Right atrium auricular region (tissue), 2 donors: ENCODE measurements around the gene TICAM1. TPM values are rescaled to one million over a fixed set of nuclear protein-coding genes. Genes with fewer than 3 reads are reported as not detected.

ENCODE experiments used
- DNase-seq: peaks from one replicate; pipeline ENCODE4 v3.0.0-alpha.2; 2019; ENCODE audit warnings: low spot score
- H3K27ac ChIP-seq, 2 donors: fragments of 200-600 bp; sonication (generic); 1 replicate in 1 of 2; 2 replicates in 1 of 2; pipeline ENCODE4 v1.5.1; 2016 to 2019
- H3K27me3 ChIP-seq, 2 donors: fragments of 200-600 bp; sonication (generic); one replicate each; pipeline versions ENCODE4 v1.5.1 to v1.6.0; 2017 to 2019
- H3K36me3 ChIP-seq: fragments of 200-600 bp; sonication (generic); one replicate; pipeline ENCODE4 v1.5.1; 2016
- H3K4me1 ChIP-seq, 2 donors: fragments of 200-600 bp; sonication (generic); one replicate each; pipeline versions ENCODE4 v1.5.1 to v1.6.0; 2017 to 2019
- H3K4me3 ChIP-seq, 2 donors: fragments of 200-600 bp; sonication (generic); 1 replicate in 1 of 2; 2 replicates in 1 of 2; pipeline ENCODE4 v1.5.1; 2017 to 2019; ENCODE audit warnings: mild to moderate bottlenecking in 1 of 2, moderate library complexity in 1 of 2
- H3K9me3 ChIP-seq, 2 donors: fragments of 200-600 bp; sonication (generic); one replicate each; pipeline ENCODE4 v1.5.1; 2019
- total RNA-seq, 2 donors: library from RNA; depleted of rRNA; stranded (reverse); fragments of >200 nt; gene quantifications; one replicate each; pipeline ENCODE4 v1.1.0, GENCODE V29; 2016
- TF ChIP-seq, protein P1 (sequence below), 2 donors: fragments of 200-600 bp; sonication (generic); IDR thresholded peaks; one replicate each; pipeline ENCODE4 v1.5.1; 2019; ENCODE audit warnings: antibody characterized with exemption in 2 of 2

The TICAM1 gene
- total RNA-seq, 2 donors from 2014 or later, result 3.0 to 7.6 TPM

DNA sequence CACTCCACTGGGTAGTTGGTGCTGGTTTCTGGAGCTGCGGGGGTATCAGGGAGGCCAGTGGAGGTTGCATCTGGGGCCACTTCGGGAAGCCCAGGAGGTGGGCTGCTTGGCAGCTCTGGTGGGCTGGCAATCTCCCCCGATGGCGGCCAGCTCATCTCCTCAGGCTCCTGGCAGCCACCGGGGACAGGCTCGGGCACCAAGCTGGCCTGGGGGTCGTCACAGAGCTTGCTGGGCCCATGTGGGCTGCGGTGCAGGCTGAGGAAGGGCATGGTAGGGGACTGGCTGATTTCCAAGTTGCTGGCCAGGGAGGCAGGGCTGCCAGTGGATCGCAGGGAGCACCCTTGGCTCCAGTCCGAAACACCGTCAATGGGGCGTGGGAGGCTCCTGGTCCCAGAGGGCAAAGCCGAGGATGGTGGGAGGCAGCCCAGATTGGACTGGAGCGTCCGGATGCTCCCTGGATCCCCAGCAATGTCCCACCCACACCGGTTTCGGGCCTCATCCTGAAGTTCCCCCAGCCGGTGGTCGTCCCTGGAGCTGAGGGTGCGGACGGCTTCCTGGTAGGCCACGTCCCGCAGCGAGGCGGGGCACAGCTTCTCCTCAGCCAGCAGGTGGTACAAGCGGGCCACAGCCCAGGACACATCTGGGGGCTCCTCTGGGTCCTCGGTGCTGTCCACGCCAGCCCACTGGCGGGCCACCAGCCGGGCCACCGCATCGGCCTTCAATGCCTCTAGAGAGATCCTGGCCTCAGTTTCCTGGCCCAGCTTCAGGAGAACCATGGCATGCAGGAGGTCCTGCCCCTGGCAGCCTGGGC is 13.8 kb downstream of the TICAM1 start:
- DNase-seq, result no peak
- Histone ChIP-seq H3K36me3 (peaks cover 16% of the 10 kb centered on the region), H3K9me3 (no peaks in the 10 kb centered on the region), H3K27me3 (no peaks in the 10 kb centered on the region), H3K4me1 (peaks cover 0 to 22% of the 10 kb centered on the region in 2 donors), H3K27ac (no peak overlapping the region), H3K4me3 (no peak overlapping the region)
- TF ChIP-seq, protein P1, sequence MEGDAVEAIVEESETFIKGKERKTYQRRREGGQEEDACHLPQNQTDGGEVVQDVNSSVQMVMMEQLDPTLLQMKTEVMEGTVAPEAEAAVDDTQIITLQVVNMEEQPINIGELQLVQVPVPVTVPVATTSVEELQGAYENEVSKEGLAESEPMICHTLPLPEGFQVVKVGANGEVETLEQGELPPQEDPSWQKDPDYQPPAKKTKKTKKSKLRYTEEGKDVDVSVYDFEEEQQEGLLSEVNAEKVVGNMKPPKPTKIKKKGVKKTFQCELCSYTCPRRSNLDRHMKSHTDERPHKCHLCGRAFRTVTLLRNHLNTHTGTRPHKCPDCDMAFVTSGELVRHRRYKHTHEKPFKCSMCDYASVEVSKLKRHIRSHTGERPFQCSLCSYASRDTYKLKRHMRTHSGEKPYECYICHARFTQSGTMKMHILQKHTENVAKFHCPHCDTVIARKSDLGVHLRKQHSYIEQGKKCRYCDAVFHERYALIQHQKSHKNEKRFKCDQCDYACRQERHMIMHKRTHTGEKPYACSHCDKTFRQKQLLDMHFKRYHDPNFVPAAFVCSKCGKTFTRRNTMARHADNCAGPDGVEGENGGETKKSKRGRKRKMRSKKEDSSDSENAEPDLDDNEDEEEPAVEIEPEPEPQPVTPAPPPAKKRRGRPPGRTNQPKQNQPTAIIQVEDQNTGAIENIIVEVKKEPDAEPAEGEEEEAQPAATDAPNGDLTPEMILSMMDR (IDR thresholded peaks at IDR 0.05), result no peak

DNA sequence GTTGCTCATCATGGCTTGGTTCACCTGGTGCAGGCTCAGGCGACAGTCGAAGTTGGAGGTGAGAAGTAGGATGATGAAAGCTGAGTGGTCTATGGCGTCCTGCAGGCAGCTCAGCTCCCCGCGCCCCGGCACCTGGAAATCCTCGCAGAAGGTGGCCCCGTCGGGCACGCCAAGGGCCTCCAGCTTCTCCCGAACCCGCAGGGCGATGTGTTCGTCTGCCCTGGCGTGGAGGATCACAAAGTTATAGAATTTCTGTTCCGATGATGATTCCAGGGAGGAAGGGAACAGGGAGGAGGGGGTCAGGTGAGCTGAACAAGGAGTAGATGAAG is 14.6 kb downstream of the TICAM1 start:
- H3K9me3 ChIP-seq, result no peaks in the 10 kb centered on the region
- no peak for DNase-seq
- H3K27me3 ChIP-seq, result no peaks in the 10 kb centered on the region
- TF ChIP-seq, protein P1 (IDR thresholded peaks at IDR 0.05), result no peak
- H3K27ac ChIP-seq, result no peak overlapping the region
- peaks cover 16% of the 10 kb centered on the region for H3K36me3 ChIP-seq
- H3K4me3 ChIP-seq, result no peak overlapping the region
- H3K4me1 ChIP-seq, result peaks cover 0 to 23% of the 10 kb centered on the region in 2 donors

DNA sequence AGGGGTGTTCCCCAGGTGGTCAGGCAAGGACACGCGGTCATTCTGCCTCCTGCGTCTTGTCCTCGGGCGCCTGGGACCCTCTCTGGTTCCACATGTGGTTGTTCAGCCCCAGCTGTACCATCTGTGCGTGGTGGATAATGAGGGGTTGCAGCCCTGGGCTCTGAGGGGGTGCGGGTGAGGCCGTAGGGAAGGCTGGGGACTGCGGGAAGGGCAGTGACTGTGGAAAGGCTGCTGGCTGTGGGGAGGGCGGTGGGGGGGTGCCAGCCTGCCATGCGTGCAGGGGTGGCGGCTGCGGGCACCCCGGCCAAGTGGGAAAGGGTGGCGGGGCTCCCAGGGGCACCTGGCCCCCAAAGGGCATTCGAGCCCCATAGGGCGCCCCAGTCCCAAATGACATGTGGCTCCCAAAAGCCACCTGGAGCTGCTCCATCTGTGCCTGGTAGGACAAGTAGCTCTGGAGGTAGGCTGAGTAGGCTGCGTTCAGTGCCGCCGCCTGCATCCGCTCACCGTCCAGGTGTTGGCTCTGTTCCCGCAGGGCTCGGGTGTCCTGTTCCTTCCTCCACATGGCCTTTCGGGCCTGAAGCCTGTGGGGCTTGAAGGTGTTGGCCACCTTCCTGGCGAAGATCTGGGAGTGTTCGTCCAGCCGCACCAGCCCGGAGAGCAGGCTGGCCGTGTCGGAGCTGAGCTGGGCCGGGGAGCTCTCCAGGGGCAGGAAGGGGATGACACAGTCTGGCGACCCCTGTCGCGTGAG is 15.1 kb downstream of the TICAM1 start:
- peaks cover 0 to 23% of the 10 kb centered on the region in 2 donors for H3K4me1 ChIP-seq
- H3K27me3 ChIP-seq, result no peaks in the 10 kb centered on the region
- TF ChIP-seq, protein P1 (IDR thresholded peaks at IDR 0.05), result no peak
- DNase-seq, result no peak
- H3K36me3 ChIP-seq, result peaks cover 16% of the 10 kb centered on the region
- H3K9me3 ChIP-seq, result no peaks in the 10 kb centered on the region
- H3K27ac ChIP-seq, result no peak overlapping the region
- H3K4me3 ChIP-seq, result no peak overlapping the region

DNA sequence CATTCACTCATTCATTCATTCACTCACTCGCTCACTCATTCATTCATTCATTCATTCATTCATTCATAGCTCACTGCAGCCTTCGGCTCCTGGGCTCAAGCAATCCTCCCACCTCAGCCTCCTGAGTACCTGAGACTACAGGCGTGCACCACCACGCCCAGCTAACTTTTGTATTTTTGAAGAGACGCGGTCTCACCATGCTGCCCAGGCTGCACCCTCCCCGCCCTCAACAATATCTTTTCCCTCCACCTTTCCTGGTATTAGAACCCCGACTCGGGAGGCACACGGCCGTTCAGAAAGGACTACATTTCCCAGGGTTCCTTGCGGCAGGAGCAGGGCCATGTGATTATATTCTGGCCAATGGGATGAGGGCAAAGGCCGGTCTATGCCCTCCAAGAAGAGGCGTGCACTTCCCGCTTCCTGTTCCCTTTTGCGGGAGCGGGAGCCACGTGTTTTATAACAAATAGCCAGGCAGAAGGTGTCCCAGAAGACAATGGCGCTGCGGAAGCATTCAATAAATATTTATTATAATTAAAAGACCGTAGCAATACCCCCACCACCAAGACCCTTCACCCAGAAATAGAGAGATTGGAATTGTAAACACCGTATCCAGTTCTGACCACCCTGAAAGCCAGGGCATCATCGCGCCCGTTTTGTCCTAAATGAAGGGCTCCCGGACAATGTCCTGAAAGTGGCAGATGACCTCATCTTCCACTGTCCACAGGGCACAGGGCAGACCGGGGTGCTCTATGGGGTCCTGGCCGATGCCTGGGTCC is 15.9 kb downstream of the TICAM1 start:
- H3K27ac ChIP-seq, result no peak overlapping the region
- no peaks in the 10 kb centered on the region for H3K9me3 ChIP-seq
- peak; percentile 95 for DNase-seq
- H3K4me1 ChIP-seq, result peaks cover 0 to 23% of the 10 kb centered on the region in 2 donors
- H3K4me3 ChIP-seq, result peak overlapping the region in 1 of 2 donors; percentile 24
- H3K36me3 ChIP-seq, result peaks cover 16% of the 10 kb centered on the region
- no peaks in the 10 kb centered on the region for H3K27me3 ChIP-seq
- TF ChIP-seq, protein P1 (IDR thresholded peaks at IDR 0.05), result no peak

DNA sequence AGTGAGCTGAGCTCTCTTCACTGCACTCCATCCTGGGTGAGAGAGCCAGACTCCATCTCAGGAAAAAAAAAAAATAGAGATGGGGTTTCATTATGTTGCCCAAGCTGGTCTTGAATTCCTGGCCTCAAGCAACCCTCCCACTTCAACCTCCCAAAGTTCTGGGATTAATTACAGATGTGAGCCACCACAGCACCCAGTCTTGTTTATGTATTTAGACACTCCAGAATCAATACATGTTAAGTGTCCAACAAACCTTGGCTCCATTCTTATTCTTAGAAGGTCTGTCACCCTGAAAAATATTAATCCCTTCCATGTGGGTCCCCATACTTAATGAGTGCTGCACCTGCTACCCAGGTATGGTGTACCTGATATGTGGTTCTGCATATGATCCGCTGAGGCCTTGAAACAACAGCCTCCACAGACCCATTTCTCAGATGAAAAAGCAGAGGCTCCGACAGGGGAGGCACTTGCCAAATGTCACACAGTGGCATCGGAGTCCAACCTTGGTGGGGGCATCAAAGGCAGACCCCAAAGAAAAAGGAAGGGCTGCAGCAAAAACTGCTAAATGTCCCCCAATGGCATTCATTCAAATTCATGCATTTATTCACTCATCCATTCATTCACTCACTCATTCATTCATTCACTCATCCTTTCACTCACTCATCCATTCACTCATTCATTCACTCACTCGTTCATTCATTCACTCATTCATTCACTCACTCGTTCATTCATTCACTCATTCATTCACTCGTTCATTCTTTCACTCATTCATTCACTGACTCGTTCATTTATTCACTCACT is 16.7 kb downstream of the TICAM1 start:
- Histone ChIP-seq H3K27me3 (no peaks in the 10 kb centered on the region), H3K9me3 (no peaks in the 10 kb centered on the region), H3K36me3 (peaks cover 16% of the 10 kb centered on the region), H3K4me3 (no peak overlapping the region), H3K27ac (no peak overlapping the region), H3K4me1 (peaks cover 0 to 23% of the 10 kb centered on the region in 2 donors)
- TF ChIP-seq, protein P1 (IDR thresholded peaks at IDR 0.05), result no peak
- no peak for DNase-seq
